Nephron progenitor cell (in vitro differentiated cells): ENCODE results near the gene VGLL4.

Source experiments
- DNase-seq: peaks from one replicate; pipeline ENCODE4 v3.0.0; 2021
- H3K27ac Mint-ChIP-seq: 2 replicates; pipeline ENCODE4 v1.8.0; 2021; ENCODE audit warnings: mild to moderate bottlenecking, moderate library complexity, mixed read lengths
- H3K27me3 Mint-ChIP-seq: 2 replicates; pipeline ENCODE4 v1.8.0; 2021; ENCODE audit warnings: mild to moderate bottlenecking, low read depth, mixed read lengths; ENCODE audit not compliant: poor library complexity
- H3K36me3 Mint-ChIP-seq: 2 replicates; pipeline ENCODE4 v1.8.0; 2021; ENCODE audit warnings: low read depth, mixed read lengths
- H3K4me1 Mint-ChIP-seq: 2 replicates; pipeline ENCODE4 v1.8.0; 2021; ENCODE audit warnings: mixed read lengths
- H3K4me3 Mint-ChIP-seq: 2 replicates; pipeline ENCODE4 v1.8.0; 2021; ENCODE audit warnings: mild to moderate bottlenecking, moderate library complexity, mixed read lengths
- H3K9me3 Mint-ChIP-seq: 2 replicates; pipeline ENCODE4 v1.8.0; 2021; ENCODE audit warnings: mild to moderate bottlenecking, moderate library complexity, mixed read lengths
- TF ChIP-seq, protein P1 (sequence below): fragments of 200-600 bp; sonication (generic); IDR thresholded peaks from 2 replicates; pipeline ENCODE4 v1.5.0; 2021; ENCODE audit warnings: antibody characterized with exemption

The VGLL4 gene

GRCh38 chr3:11635680-11636393 lies 7.9 kb downstream of the VGLL4 start:
- H3K9me3 Mint-ChIP-seq = peaks cover 15% of the 10 kb centered on the region
- peak overlapping the region; percentile 31 for H3K4me3 Mint-ChIP-seq
- TF ChIP-seq, protein P1, sequence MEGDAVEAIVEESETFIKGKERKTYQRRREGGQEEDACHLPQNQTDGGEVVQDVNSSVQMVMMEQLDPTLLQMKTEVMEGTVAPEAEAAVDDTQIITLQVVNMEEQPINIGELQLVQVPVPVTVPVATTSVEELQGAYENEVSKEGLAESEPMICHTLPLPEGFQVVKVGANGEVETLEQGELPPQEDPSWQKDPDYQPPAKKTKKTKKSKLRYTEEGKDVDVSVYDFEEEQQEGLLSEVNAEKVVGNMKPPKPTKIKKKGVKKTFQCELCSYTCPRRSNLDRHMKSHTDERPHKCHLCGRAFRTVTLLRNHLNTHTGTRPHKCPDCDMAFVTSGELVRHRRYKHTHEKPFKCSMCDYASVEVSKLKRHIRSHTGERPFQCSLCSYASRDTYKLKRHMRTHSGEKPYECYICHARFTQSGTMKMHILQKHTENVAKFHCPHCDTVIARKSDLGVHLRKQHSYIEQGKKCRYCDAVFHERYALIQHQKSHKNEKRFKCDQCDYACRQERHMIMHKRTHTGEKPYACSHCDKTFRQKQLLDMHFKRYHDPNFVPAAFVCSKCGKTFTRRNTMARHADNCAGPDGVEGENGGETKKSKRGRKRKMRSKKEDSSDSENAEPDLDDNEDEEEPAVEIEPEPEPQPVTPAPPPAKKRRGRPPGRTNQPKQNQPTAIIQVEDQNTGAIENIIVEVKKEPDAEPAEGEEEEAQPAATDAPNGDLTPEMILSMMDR = no peak
- peak overlapping the region; percentile 22 for H3K27ac Mint-ChIP-seq
- peaks cover 49% of the 10 kb centered on the region for H3K36me3 Mint-ChIP-seq
- peaks cover 91% of the 10 kb centered on the region for H3K4me1 Mint-ChIP-seq
- no peaks in the 10 kb centered on the region for H3K27me3 Mint-ChIP-seq
- DNase-seq = no peak

- Mint-ChIP-seq H3K4me3 (peak overlapping the region; percentile 69), H3K9me3 (peaks cover 19% of the 10 kb centered on the region), H3K27ac (peak overlapping the region; percentile 92), H3K4me1 (peaks cover 84% of the 10 kb centered on the region), H3K36me3 (peaks cover 54% of the 10 kb centered on the region), H3K27me3 (no peaks in the 10 kb centered on the region)
- TF ChIP-seq, protein P1 = no peak
- no peak for DNase-seq
These were observed 8.6 kb downstream of the VGLL4 start for GRCh38 chr3:11634974-11635612.

DNA sequence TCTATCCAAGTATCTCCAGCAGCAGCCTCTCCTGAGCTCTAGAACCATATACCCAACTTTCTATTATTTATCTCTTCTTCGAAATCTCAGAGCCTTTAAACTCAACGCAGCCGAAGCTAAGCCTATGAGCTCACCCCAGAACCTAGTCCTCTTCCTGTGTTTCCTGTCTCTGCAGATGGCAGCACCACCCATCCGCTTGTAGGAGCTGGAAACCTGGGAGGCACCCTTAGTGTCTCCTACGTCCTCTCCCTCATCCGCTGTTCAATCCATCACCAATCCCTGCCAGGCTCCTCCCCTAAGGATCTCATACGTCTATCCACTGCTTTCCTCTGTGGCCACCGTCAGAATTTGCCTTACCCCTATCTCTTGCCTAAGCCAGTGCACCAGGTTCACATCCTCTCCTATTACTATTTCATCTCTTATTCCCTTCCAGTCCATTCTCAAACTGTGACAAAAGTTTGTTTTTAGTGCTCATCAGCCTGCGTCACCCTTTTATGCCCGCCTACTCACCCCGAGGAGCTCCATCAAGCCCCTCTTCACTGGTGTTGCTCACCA lies 9.6 kb downstream of the VGLL4 start:
- H3K4me3 Mint-ChIP-seq = no peak overlapping the region

GRCh38 chr3:11632966-11633365 lies 10.7 kb downstream of the VGLL4 start:
- peaks cover 62% of the 10 kb centered on the region for H3K4me1 Mint-ChIP-seq
- no peaks in the 10 kb centered on the region for H3K27me3 Mint-ChIP-seq
- H3K9me3 Mint-ChIP-seq = peaks cover 35% of the 10 kb centered on the region
- DNase-seq = no peak
- TF ChIP-seq, protein P1 = no peak
- peak overlapping the region; percentile 89 for H3K27ac Mint-ChIP-seq
- H3K4me3 Mint-ChIP-seq = no peak overlapping the region
- H3K36me3 Mint-ChIP-seq = peaks cover 69% of the 10 kb centered on the region

More for the DNA sequence above, 9.6 kb downstream of the VGLL4 start:
- Mint-ChIP-seq H3K9me3 (peaks cover 28% of the 10 kb centered on the region), H3K36me3 (peaks cover 61% of the 10 kb centered on the region), H3K27me3 (no peaks in the 10 kb centered on the region), H3K4me1 (peaks cover 74% of the 10 kb centered on the region), H3K27ac (peak overlapping the region; percentile 89)
- no peak for DNase-seq
- TF ChIP-seq, protein P1 = no peak

DNA sequence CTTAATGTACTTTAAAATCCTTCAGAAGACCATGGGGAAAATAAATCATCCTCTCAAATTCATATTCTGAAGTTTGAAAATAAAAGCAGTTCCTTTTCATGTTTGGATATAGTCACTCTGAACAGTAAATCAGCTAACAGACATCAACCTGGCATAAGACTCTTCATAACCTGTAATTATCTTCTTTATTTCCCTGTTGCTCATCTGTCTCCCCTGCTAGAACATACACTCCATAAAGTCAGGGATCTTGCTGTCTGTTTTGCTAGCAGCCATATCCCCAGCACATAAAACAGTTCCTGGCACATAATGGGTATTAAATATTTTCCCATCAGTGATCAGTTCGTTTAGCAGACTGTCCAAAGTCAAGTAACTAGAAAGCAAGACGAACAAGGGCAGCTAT lies 11.2 kb downstream of the VGLL4 start:
- H3K36me3 Mint-ChIP-seq = peaks cover 73% of the 10 kb centered on the region
- H3K27ac Mint-ChIP-seq = peak overlapping the region; percentile 89
- H3K27me3 Mint-ChIP-seq = no peaks in the 10 kb centered on the region
- TF ChIP-seq, protein P1 = no peak
- peaks cover 39% of the 10 kb centered on the region for H3K9me3 Mint-ChIP-seq
- peaks cover 58% of the 10 kb centered on the region for H3K4me1 Mint-ChIP-seq
- H3K4me3 Mint-ChIP-seq = no peak overlapping the region
- no peak for DNase-seq
